Glutamatergic neuron (in vitro differentiated cells): Measurements from ENCODE around the gene LILRB3. TPM values are rescaled to one million over a fixed set of nuclear protein-coding genes. Genes with fewer than 3 reads are reported as not detected.

Experiments used
- DNase-seq: peaks from one replicate; pipeline ENCODE4 v3.0.0; 2022
- H3K27ac Mint-ChIP-seq: one replicate; pipeline ENCODE4 v1.8.0; 2020; ENCODE audit warnings: mild to moderate bottlenecking, mixed read lengths, inconsistent platforms; ENCODE audit not compliant: unreplicated experiment
- H3K27me3 Mint-ChIP-seq: one replicate; pipeline ENCODE4 v1.8.0; 2020; ENCODE audit warnings: mild to moderate bottlenecking, moderate library complexity, mixed read lengths, inconsistent platforms; ENCODE audit not compliant: unreplicated experiment
- H3K36me3 Mint-ChIP-seq: one replicate; pipeline ENCODE4 v1.8.0; 2020; ENCODE audit warnings: mild to moderate bottlenecking, mixed read lengths, inconsistent platforms; ENCODE audit not compliant: unreplicated experiment
- H3K4me1 Mint-ChIP-seq: one replicate; pipeline ENCODE4 v1.8.0; 2020; ENCODE audit warnings: mild to moderate bottlenecking, low read depth, mixed read lengths, inconsistent platforms; ENCODE audit not compliant: unreplicated experiment
- H3K4me3 Mint-ChIP-seq: one replicate; pipeline ENCODE4 v1.8.0; 2020; ENCODE audit warnings: mild to moderate bottlenecking, mixed read lengths, inconsistent platforms; ENCODE audit not compliant: unreplicated experiment
- H3K9me3 Mint-ChIP-seq: one replicate; pipeline ENCODE4 v1.8.0; 2020; ENCODE audit warnings: mild to moderate bottlenecking, moderate library complexity, mixed read lengths, inconsistent platforms; ENCODE audit not compliant: unreplicated experiment
- total RNA-seq: library from RNA; stranded (reverse); fragmentation: NEBNext Ultra II Directional; extraction: Animal tissue kit (Norgen Biotek cat#: 25700); gene quantifications from one replicate; pipeline ENCODE4 v1.2.1, GENCODE V29; 2021; ENCODE audit not compliant: unreplicated experiment
- TF ChIP-seq, protein P1 (sequence below): fragments of 200-600 bp; sonication (generic); IDR thresholded peaks from one replicate; pipeline ENCODE4 v1.5.0; 2021; ENCODE audit not compliant: partially characterized antibody, unreplicated experiment

Gene LILRB3
- total RNA-seq, 1 donor from 2014 or later: not detected

DNA sequence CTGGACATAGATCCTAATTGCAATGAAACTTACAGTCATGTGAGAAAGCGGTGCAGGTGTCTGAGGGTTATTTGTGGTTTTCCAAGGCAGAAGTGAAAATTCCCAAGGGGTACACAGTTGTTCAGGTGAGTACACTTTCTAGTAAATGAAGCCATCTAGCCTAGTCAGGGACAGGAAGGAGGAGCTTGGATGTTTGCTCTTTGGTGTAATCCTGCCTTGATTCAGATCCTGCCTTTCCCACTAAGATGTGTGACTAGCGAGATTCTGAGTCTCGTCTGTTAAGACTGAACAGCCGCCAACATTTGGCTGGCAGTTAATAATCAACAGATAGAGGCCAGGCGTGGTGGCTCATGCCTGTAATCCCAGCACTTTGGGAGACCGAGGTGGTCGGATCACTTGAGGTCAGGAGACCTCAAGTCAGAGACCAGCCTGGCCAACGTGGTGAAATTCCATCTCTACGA is 19.6 kb downstream of the LILRB3 start:
- Mint-ChIP-seq H3K4me3 (peak overlapping the region; percentile 98), H3K9me3 (peaks cover 10% of the 10 kb centered on the region), H3K27me3 (peaks cover 8% of the 10 kb centered on the region), H3K27ac (peak overlapping the region; percentile 62), H3K36me3 (peaks cover 5% of the 10 kb centered on the region), H3K4me1 (peaks cover 13% of the 10 kb centered on the region)
- TF ChIP-seq, protein P1, sequence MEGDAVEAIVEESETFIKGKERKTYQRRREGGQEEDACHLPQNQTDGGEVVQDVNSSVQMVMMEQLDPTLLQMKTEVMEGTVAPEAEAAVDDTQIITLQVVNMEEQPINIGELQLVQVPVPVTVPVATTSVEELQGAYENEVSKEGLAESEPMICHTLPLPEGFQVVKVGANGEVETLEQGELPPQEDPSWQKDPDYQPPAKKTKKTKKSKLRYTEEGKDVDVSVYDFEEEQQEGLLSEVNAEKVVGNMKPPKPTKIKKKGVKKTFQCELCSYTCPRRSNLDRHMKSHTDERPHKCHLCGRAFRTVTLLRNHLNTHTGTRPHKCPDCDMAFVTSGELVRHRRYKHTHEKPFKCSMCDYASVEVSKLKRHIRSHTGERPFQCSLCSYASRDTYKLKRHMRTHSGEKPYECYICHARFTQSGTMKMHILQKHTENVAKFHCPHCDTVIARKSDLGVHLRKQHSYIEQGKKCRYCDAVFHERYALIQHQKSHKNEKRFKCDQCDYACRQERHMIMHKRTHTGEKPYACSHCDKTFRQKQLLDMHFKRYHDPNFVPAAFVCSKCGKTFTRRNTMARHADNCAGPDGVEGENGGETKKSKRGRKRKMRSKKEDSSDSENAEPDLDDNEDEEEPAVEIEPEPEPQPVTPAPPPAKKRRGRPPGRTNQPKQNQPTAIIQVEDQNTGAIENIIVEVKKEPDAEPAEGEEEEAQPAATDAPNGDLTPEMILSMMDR: no peak
- DNase-seq: no peak

DNA sequence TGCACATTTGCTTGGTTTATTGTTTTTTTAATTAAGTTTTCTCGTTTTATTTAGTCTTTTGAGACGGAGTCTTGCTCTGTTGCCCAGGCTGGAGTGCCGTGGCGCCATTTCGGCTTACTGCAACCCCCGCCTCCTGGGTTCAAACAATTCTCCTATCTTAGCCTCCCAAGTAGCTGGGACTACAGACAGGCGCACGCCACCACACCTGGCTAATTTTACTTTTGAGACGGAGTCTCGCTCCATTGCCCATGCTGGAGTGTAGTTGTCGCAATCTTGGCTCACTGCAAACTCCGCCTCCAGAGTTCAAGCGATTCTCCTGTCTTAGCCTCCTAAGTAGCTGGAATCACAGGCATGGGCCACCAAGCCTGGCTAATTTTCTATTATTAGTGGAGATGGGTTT is 20.8 kb downstream of the LILRB3 start:
- peaks cover 8% of the 10 kb centered on the region for H3K27me3 Mint-ChIP-seq
- DNase-seq: no peak
- peaks cover 6% of the 10 kb centered on the region for H3K9me3 Mint-ChIP-seq
- peak overlapping the region; percentile 98 for H3K4me3 Mint-ChIP-seq
- TF ChIP-seq, protein P1: no peak
- H3K36me3 Mint-ChIP-seq: no peaks in the 10 kb centered on the region
- H3K27ac Mint-ChIP-seq: peak overlapping the region; percentile 97
- H3K4me1 Mint-ChIP-seq: peaks cover 10% of the 10 kb centered on the region

DNA sequence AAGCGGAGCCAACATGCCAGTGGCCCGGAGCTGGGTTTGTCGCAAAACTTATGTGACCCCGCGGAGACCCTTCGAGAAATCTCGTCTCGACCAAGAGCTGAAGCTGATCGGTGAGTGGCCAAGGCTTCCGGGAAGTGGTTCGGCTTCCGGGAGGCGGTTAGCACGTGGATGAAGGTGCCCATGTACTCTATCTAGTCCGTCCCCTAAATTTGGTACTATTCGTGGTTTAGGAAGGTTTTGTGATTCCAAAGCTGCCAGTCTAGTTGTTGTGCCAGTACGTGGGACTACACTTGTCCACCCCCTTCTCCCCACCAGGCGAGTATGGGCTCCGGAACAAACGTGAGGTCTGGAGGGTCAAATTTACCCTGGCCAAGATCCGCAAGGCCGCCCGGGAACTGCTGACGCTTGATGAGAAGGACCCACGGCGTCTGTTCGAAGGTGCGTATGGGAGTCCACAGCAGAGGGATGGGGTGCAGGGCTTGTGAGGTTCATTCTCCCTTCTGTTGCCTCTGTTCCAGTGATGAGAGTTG is 21.6 kb downstream of the LILRB3 start:
- Mint-ChIP-seq H3K4me3 (peak overlapping the region; percentile 98), H3K36me3 (no peaks in the 10 kb centered on the region), H3K4me1 (peaks cover 10% of the 10 kb centered on the region), H3K9me3 (peaks cover 6% of the 10 kb centered on the region), H3K27me3 (peaks cover 8% of the 10 kb centered on the region), H3K27ac (peak overlapping the region; percentile 97)
- TF ChIP-seq, protein P1: no peak
- DNase-seq: no peak

DNA sequence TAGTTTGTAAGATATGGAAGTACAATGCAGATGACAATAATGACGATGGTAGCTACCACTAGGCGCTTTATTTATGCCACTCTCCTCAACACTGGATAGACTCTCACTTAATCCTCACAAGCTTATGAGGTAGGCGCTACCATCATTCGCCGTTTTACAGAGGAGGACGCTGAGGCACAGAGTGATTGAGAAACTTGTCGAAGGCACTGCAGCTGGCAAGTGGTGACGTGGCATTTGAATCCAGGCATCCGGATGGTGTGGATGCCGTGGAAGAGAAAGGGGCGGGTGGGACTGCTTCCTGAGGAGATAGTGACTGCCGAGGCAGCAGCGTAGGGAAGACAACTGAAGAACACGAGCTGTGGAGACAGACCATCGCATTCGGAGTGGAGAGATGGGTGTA is 23.4 kb downstream of the LILRB3 start:
- H3K36me3 Mint-ChIP-seq: no peaks in the 10 kb centered on the region
- H3K27me3 Mint-ChIP-seq: peaks cover 5% of the 10 kb centered on the region
- peaks cover 6% of the 10 kb centered on the region for H3K9me3 Mint-ChIP-seq
- peaks cover 10% of the 10 kb centered on the region for H3K4me1 Mint-ChIP-seq
- TF ChIP-seq, protein P1: no peak
- peak overlapping the region; percentile 74 for H3K4me3 Mint-ChIP-seq
- peak overlapping the region; percentile 72 for H3K27ac Mint-ChIP-seq
- no peak for DNase-seq

DNA sequence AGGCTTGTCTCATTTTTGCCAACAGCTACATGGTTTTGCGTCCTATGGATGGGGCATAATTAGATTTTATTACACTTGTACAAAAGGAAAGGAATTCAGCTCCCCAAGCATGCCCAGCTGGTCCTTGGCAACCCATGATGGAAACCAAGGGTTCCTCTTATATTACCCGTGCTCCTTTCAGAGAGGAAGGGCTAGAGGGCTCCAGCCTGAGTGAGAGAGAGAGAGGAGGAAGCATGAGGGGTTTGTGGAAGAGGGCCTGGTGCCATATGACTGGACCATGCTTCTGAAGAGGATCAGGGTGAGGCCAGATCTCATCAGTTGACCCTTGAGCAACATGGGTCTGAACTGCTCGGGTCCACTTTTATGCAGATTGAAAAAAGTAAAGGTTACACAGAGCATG is 25.7 kb downstream of the LILRB3 start:
- Mint-ChIP-seq H3K27me3 (peaks cover 5% of the 10 kb centered on the region), H3K9me3 (peaks cover 13% of the 10 kb centered on the region), H3K36me3 (no peaks in the 10 kb centered on the region), H3K27ac (peak overlapping the region; percentile 22), H3K4me3 (no peak overlapping the region), H3K4me1 (peaks cover 4% of the 10 kb centered on the region)
- TF ChIP-seq, protein P1: no peak
- no peak for DNase-seq
